BLaER1 (cell line): ENCODE results near the gene CFB.

ENCODE experiments used
- H3K27ac ChIP-seq: shearing (Covaris generic); formaldehyde crosslinking; 2 replicates; pipeline ENCODE4 v1.8.1; 2022
- H3K27me3 ChIP-seq: shearing (Covaris generic); formaldehyde crosslinking; 2 replicates; pipeline ENCODE4 v1.8.1; 2022
- H3K36me3 ChIP-seq: shearing (Covaris generic); formaldehyde crosslinking; 2 replicates; pipeline ENCODE4 v1.8.1; 2022
- H3K4me1 ChIP-seq: shearing (Covaris generic); formaldehyde crosslinking; 2 replicates; pipeline ENCODE4 v1.8.1; 2022
- H3K4me2 ChIP-seq: shearing (Covaris generic); formaldehyde crosslinking; 2 replicates; pipeline ENCODE4 v1.8.1; 2022
- H3K4me3 ChIP-seq: shearing (Covaris generic); formaldehyde crosslinking; 2 replicates; pipeline ENCODE4 v1.8.1; 2022
- H3K9ac ChIP-seq: shearing (Covaris generic); formaldehyde crosslinking; 2 replicates; pipeline ENCODE4 v1.8.1; 2022
- H3K9me3 ChIP-seq: shearing (Covaris generic); formaldehyde crosslinking; 2 replicates; pipeline ENCODE4 v1.8.1; 2022
- H4K20me1 ChIP-seq: shearing (Covaris generic); formaldehyde crosslinking; 2 replicates; pipeline ENCODE4 v1.8.1; 2022
- Cebpa-rat ChIP-seq: shearing (Covaris generic); IDR thresholded peaks from 2 replicates; pipeline ENCODE4 v1.8.1; 2022

The CFB gene

DNA sequence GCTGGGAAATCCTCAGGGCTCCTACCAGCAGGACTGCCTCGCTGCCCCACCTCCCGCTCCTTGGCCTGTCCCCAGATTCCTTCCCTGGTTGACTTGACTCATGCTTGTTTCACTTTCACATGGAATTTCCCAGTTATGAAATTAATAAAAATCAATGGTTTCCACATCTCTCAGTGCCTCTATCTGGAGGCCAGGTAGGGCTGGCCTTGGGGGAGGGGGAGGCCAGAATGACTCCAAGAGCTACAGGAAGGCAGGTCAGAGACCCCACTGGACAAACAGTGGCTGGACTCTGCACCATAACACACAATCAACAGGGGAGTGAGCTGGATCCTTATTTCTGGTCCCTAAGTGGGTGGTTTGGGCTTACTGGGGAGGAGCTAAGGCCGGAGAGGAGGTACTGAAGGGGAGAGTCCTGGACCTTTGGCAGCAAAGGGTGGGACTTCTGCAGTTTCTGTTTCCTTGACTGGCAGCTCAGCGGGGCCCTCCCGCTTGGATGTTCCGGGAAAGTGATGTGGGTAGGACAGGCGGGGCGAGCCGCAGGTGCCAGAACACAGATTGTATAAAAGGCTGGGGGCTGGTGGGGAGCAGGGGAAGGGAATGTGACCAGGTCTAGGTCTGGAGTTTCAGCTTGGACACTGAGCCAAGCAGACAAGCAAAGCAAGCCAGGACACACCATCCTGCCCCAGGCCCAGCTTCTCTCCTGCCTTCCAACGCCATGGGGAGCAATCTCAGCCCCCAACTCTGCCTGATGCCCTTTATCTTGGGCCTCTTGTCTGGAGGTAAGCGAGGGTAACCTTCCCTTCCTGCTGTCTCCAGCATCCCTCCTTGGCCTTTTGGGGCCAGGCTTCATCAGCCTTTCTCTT lies at the start of gene CFB:
TSS of gene CFB (plus strand) at position 589 of the 863 bp plus-strand sequence. CDS start at position 716, 127 bp downstream.
- Histone ChIP-seq H4K20me1 (no peaks in the 10 kb centered on the region), H3K4me2 (no peak within 1 kb of the TSS), H3K4me1 (peaks cover 8% of the 10 kb centered on the region), H3K4me3 (no peak within 1 kb of the TSS), H3K9me3 (no peaks in the 10 kb centered on the region), H3K36me3 (peaks cover 9% of the 10 kb centered on the region), H3K27ac (no peak within 1 kb of the TSS), H3K9ac (no peak within 1 kb of the TSS), H3K27me3 (no peaks in the 10 kb centered on the region)
- no peak for TF ChIP-seq Cebpa-rat

- H3K4me1 ChIP-seq, result peaks cover 53% of the 10 kb centered on the region
- TF ChIP-seq Cebpa-rat, result no peak
- H3K36me3 ChIP-seq, result peaks cover 50% of the 10 kb centered on the region
- H3K27me3 ChIP-seq, result no peaks in the 10 kb centered on the region
- H4K20me1 ChIP-seq, result peaks cover 19% of the 10 kb centered on the region
- H3K9ac ChIP-seq, result peak overlapping the region; percentile 87
- H3K27ac ChIP-seq, result peak overlapping the region; percentile 83
- H3K9me3 ChIP-seq, result no peaks in the 10 kb centered on the region
- peak overlapping the region; percentile 91 for H3K4me2 ChIP-seq
- H3K4me3 ChIP-seq, result peak overlapping the region; percentile 86
Observed at GRCh38 chr6:31896493-31896855, 49.4 kb upstream of the CFB start.

- Histone ChIP-seq H4K20me1 (peaks cover 19% of the 10 kb centered on the region), H3K4me2 (peak overlapping the region; percentile 91), H3K9me3 (no peaks in the 10 kb centered on the region), H3K27ac (peak overlapping the region; percentile 83), H3K36me3 (peaks cover 44% of the 10 kb centered on the region), H3K4me3 (peak overlapping the region; percentile 86), H3K27me3 (no peaks in the 10 kb centered on the region), H3K4me1 (peaks cover 53% of the 10 kb centered on the region), H3K9ac (peak overlapping the region; percentile 87)
- TF ChIP-seq Cebpa-rat, result no peak
Observed at GRCh38 chr6:31896856-31897611, 48.9 kb upstream of the CFB start.

DNA sequence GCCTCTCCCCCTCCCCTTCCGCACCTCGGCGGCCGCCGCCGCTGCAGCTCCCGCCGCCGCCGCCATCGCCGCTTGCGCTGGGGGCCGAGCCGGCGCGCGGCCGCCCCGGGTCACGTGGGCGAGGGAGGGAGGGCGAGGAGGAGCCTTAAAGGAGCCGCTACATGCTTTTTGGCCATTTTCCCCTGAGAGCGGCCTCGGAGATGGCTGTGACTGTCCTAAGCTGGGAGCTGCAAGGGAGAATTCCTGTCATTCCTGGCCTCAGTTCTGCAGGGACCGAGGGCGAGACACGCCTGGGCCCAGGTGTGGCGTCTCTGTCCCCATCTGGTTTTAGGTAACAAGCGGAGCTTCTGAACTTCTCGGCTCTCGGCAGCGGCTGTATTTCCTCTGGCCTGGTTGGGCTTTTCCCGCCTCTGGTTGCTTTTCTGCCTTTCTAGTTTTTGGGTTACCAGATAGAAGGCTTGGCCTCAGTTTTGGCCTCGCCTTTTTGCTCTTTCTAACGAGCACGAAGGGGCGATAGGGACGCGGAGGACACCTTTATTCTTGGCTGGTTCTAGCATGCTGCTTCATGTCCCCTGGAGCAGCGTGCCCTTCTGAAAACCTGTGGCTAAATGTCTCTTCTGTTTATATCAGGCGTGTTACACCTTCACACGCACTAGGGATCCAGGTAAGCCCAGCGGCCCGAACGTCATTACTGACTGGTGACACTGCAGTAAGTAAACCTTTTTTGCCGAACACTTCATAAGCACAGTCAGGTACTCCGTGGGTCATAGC lies 48.1 kb upstream of the CFB start, which contains the start of gene EHMT2:
TSS of gene EHMT2 (minus strand) at position 87 of the 771 bp plus-strand sequence. CDS start at position 66, 21 bp downstream.
- Histone ChIP-seq H3K27me3 (no peaks in the 10 kb centered on the region), H4K20me1 (peaks cover 12% of the 10 kb centered on the region), H3K9me3 (no peaks in the 10 kb centered on the region), H3K9ac (peak within 1 kb of the TSS; percentile 87), H3K4me1 (peaks cover 55% of the 10 kb centered on the region), H3K4me2 (peak within 1 kb of the TSS; percentile 91), H3K36me3 (peaks cover 36% of the 10 kb centered on the region), H3K27ac (peak within 1 kb of the TSS; percentile 83), H3K4me3 (peak within 1 kb of the TSS; percentile 86)
- TF ChIP-seq Cebpa-rat, result no peak

- Histone ChIP-seq H3K9ac (peak overlapping the region; percentile 87), H3K36me3 (peaks cover 30% of the 10 kb centered on the region), H3K4me1 (peaks cover 53% of the 10 kb centered on the region), H4K20me1 (peaks cover 10% of the 10 kb centered on the region), H3K4me3 (peak overlapping the region; percentile 86), H3K9me3 (no peaks in the 10 kb centered on the region), H3K27me3 (no peaks in the 10 kb centered on the region), H3K27ac (peak overlapping the region; percentile 83; the same call in 1 of the 2 replicates), H3K4me2 (peak overlapping the region; percentile 81)
- TF ChIP-seq Cebpa-rat, result no peak
Observed at GRCh38 chr6:31898383-31899011, 47.4 kb upstream of the CFB start.

DNA sequence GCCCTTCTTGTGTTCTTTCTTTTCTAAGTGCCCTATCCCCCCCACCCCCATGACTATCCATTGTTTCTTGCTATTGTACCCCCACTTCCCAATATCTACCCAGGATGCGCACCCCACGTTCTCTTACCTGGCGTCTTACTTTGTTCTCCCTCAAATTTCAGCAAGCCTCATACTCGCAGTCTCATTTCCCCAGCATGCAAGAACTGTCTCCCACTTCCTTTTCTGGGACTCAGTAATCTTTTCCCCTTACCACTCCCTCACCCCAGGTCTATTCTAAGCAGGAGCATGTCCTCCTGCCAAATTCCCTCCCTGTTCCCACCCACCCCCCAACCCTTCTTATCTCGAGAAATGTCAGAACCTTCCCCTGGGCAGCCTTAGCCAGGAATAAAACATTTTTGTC lies 46.7 kb upstream of the CFB start:
- no peak overlapping the region for H3K4me3 ChIP-seq
- no peak overlapping the region for H3K27ac ChIP-seq

GRCh38 chr6:31899882-31900722 lies 45.8 kb upstream of the CFB start:
- no peaks in the 10 kb centered on the region for H3K9me3 ChIP-seq
- peaks cover 50% of the 10 kb centered on the region for H3K4me1 ChIP-seq
- peaks cover 13% of the 10 kb centered on the region for H3K36me3 ChIP-seq
- no peaks in the 10 kb centered on the region for H3K27me3 ChIP-seq
- TF ChIP-seq Cebpa-rat, result no peak
- no peak overlapping the region for H3K27ac ChIP-seq
- H4K20me1 ChIP-seq, result peaks cover 10% of the 10 kb centered on the region
- H3K4me2 ChIP-seq, result peak overlapping the region; percentile 81
- no peak overlapping the region for H3K9ac ChIP-seq
- H3K4me3 ChIP-seq, result no peak overlapping the region

More for the DNA sequence above, 46.7 kb upstream of the CFB start:
- no peak for TF ChIP-seq Cebpa-rat
- Histone ChIP-seq H3K4me2 (peak overlapping the region; percentile 81), H3K4me1 (peaks cover 50% of the 10 kb centered on the region), H3K36me3 (peaks cover 22% of the 10 kb centered on the region), H3K9me3 (no peaks in the 10 kb centered on the region), H3K9ac (no peak overlapping the region), H3K27me3 (no peaks in the 10 kb centered on the region), H4K20me1 (peaks cover 10% of the 10 kb centered on the region)

- peaks cover 10% of the 10 kb centered on the region for H4K20me1 ChIP-seq
- H3K27ac ChIP-seq, result peak overlapping the region; percentile 92
- TF ChIP-seq Cebpa-rat, result no peak
- peak overlapping the region; percentile 81 for H3K4me2 ChIP-seq
- H3K27me3 ChIP-seq, result no peaks in the 10 kb centered on the region
- H3K36me3 ChIP-seq, result peaks cover 5% of the 10 kb centered on the region
- H3K9ac ChIP-seq, result peak overlapping the region; percentile 85
- H3K4me3 ChIP-seq, result peak overlapping the region; percentile 73
- no peaks in the 10 kb centered on the region for H3K9me3 ChIP-seq
- peaks cover 43% of the 10 kb centered on the region for H3K4me1 ChIP-seq
Observed at GRCh38 chr6:31900917-31901414, 44.9 kb upstream of the CFB start.
